NT2/D1 (cell line): ENCODE results near the gene LGALS1.

Experiments used
- YY1 ChIP-seq: IDR thresholded peaks from 2 replicates; pipeline ENCODE4 v1.6.1; 2011; ENCODE audit not compliant: insufficient read length, insufficient read depth
- ZNF274 ChIP-seq: IDR thresholded peaks from 2 replicates; pipeline ENCODE4 v1.6.1; 2011; ENCODE audit warnings: mild to moderate bottlenecking, low read depth, low read length

- TF ChIP-seq YY1, result no peak
- TF ChIP-seq ZNF274, result no peak
These were observed 36.9 kb upstream of the LGALS1 start for GRCh38 chr22:37638391-37639069.
